ENCODE measurements around the gene SRPX2.
A peak's percentile ranks its signal among the peaks of the same experiment; 100 is the strongest.

Gene SRPX2

DNA sequence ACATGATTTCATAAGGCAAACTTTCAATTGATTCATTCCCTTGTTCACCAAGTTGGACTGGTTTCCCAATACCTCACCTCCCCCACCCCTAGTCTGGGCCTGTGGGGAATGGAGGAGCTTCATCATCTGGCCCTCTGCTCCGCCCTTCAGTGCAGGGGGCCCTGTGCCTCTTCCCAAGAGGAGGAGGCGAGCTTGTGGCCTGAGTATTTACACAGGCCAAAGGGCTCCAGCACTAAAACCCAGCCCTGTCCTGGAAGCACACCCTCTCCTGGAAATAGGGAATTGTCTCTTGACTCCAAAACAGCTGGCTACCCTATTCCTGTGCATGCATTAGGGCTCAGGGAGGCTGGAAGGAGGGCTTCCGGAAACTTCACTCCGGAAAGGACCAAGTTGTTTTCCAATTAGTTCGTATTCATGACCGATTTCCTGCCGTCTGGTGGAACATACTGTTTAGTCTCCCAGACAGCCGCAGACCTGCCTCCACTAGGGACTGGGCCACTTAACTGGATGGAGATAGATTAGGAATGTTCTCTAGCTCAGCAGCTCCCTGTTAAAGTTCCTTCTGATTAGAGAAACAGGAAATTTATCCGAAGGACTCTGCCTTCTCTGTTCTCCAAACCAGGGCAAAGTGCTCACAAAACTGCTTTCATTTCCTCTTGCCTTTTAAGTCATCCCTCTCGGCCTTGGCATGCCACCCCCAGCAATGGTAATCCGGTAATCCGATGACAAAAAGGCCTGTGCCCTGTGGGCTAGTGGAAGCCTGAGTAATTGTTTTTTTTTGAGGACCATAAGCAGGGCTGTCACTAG, 5.8 kb downstream of the SRPX2 start:
- peak; percentile 66 for DNase-seq (ENCODE audit: low read depth, low spot score)

DNA sequence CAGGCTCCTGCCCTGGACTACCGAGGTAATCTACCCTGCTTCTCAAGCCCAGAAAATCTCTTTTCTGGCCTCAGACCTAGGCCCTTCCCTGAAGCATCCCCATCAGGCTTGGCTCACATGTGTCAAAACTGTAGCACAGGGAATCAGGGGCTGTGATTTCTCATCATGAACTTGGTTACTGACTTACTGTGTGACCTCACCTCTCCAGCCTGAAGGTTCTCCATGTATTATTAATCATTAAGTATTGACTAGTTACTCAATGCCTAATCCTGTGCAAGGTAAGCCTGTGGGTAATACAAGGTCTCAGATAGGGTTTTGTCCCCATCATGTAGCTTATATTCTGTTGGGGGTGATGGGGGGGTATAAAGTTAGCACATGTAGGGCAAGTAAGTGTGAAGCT, 6.8 kb downstream of the SRPX2 start:
- no peak for DNase-seq (ENCODE audit: low read depth, low spot score)

DNA sequence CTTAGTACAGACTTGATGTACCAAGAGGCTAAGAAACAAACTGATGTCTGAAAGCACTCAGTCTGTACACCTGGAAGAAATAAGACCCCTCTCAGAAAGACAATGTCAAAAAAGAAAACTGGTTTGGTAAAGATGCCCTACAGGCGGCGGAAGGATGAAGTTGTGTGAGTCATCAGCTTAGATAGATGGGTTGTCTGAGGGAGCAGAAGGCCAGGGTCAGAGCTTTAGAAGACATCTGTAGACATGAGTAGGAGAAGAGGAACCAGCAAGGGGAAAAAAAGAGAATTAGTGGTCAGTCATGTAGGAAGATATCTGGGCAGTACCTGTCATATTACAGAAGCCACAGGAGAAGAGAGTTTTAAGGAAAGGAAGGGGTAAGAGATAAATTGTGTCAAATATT, 8.3 kb downstream of the SRPX2 start:
- no peak for DNase-seq (ENCODE audit: low read depth, low spot score)

GRCh38 chrX:100654261-100654660, 10.3 kb downstream of the SRPX2 start:
- no peak for DNase-seq (ENCODE audit: low read depth, low spot score)

- no peak for DNase-seq (ENCODE audit: low read depth, low spot score)
Measured at GRCh38 chrX:100658941-100659381, 15.0 kb downstream of the SRPX2 start.

DNA sequence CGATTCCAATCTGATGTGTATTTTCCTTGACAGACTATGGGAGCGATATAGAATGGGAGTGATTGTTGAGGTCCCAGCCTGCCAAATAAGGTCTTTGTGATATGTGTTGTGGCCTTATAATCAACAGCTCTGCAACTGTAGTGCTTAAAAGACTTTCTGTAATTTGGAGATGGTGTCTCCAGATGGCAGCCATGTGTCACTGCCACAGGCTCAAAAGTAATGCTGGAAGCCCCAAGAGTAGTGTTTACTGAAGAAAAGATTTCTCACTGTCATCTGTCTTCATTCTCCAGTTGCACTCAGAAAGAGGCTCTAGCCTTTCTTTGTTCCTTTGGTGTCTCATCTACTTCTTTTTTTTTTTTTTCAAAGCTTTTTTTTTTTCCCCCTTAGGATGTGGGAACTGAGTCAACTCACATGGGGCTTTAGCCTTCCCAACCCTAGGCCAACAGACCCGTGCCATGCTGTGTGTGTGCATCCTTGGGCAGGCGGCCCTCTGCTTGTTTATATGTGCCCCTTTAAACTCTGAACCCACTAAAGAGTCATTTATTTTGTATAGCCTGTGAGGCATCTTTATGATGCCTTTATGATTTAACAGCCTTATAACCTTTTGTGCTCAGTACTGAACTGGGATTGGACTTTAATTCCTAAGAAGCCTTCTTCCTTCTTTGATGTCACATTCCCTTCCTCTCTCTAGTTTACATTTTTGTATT, 15.6 kb downstream of the SRPX2 start:
- no peak for DNase-seq (ENCODE audit: low read depth, low spot score)

- no peak for DNase-seq (ENCODE audit: low read depth, low spot score)
Measured at GRCh38 chrX:100662170-100662569, 18.2 kb downstream of the SRPX2 start.

DNA sequence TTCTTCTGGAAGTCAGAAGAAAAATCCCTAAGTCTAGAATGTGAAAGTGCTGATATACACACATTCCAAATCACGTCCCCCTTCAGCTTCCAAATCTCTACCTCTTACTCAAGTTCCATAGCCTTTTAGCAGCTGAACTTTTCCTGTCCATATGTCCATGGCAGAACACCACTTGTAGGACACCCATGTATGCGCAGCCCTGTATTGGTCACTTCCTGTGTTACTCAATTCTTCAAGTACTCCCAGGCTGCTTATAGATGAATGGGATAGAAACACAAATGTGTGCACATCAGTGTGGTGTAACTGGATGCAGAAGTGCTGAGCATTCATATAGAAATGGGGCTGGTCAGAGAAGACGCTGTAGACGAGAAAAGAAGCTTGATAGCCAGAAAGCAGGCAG, 18.8 kb downstream of the SRPX2 start:
- no peak for DNase-seq (ENCODE audit: low read depth, low spot score)

DNA sequence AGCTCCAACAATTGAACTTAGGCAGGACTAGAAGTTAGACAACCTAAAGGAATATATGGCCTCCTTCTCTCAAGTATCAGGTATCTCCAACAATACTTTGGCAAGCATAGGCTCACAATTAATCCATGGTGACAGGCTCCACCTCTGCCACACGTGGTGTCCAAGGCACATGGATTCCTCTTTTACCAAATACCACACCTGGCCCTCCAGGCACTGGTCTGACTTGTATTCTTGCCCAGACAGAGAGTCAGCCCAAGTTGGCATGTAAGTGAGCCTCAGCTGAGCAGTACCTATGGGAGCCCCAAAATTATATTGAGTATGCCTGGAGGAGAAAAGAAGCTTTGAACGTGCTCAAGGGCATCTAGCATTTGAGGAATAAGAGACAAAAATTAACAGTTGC, 19.6 kb downstream of the SRPX2 start:
- DNase-seq (ENCODE audit: low read depth, low spot score) = no peak

DNA sequence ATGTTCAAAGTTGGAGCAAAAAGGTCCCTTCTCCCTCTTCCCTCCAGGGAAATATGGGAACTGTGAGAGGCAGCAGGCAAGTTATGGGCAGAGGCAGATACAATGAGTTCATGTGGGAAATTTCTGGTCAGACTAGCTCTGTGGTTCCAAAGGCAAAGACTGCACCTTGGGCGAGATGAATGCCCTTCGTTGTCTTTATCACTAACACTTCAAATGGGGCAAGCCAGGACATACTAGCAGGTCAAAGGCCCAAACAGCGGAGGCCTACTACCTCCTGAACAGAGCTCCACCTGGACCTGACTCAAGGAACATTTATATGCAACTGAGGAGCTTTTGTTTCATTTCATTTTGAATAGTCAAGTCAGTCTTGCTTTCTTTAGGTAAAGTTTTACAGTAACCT, 29.0 kb downstream of the SRPX2 start:
- DNase-seq (ENCODE audit: low read depth, low spot score) = no peak

DNA sequence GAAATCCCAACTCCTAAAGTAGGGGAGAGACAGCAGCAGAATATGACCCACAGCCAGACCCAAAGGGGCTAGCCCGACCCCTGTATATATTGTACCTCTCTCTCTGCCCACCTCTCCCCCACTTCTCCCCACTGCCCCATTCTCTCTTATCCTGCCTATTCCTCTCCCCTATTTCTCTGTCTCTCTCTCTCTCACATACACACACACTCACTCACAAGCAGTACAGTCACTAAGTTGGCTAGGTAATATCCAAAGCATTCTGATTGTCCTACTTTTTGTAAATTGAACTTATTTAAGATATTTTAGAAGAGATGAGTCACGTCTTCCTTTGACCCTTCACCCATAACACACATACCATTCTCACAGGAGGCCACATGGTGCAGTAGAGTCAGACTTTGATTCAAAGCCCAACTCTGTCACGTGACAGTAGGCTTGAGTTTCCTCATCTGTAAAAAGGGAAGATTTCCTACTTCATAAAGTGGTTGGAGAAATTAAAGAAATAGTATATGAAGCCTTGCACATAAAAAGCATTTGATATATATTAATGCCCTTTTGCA, 29.5 kb downstream of the SRPX2 start:
- peak; percentile 33 for DNase-seq (ENCODE audit: low read depth, low spot score)

- DNase-seq (ENCODE audit: low read depth, low spot score) = no peak
Measured at GRCh38 chrX:100674705-100675104, 30.7 kb downstream of the SRPX2 start.

DNA sequence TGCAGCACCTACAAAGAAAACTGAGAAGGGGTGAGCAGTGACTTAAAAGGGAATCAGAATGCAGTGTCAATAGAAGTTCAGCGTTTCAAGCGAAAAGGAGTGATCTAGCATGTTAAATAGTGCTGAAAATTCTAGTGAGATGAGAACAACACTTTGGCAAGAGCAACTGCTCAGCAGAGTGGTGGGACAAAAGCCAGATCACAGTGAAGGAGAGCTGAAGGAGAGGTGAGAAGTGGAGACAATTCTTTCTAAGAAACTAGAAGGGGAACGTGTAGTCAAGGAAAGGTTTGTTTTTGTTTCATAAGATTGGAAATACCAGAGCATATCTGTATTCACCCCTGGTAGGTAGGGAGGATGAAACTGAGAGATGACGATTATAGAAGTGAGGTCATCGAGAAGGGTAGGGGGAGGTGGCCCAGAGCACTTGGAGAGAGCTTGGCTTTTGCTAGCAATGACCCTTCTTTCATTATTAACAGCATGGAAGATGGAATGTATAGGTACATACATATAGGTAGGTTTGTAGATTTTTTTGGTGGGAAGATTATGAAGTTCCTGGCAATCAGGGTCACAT, 33.7 kb downstream of the SRPX2 start:
- DNase-seq (ENCODE audit: low read depth, low spot score) = no peak

- DNase-seq (ENCODE audit: low read depth, low spot score) = no peak
Measured at GRCh38 chrX:100680756-100681155, 36.8 kb downstream of the SRPX2 start.

- DNase-seq (ENCODE audit: low read depth, low spot score) = no peak
Measured at GRCh38 chrX:100681599-100681998, 37.6 kb downstream of the SRPX2 start.

DNA sequence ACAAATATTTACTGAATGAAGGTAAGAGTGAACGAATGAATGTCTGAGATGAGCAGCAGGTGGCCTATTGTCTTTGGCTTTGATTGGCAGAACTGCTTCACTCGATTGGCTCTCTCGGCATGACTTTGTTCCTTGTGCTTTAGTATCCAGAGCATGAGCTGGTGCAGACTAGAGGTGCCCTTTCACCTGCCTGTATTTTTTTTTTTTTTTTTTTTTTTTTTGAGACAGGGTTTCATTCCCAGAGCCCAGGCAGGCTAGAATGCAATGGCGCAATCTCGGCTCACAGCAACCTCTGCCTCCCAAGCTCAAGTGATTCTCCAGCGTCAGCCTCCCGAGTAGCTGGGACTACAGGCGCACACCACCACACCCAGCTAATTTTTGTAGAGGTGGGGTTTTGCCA, 38.9 kb downstream of the SRPX2 start:
- DNase-seq (ENCODE audit: low read depth, low spot score) = no peak

- DNase-seq (ENCODE audit: low read depth, low spot score) = peak; percentile 53
Measured at GRCh38 chrX:100685284-100685996, 41.4 kb downstream of the SRPX2 start.

GRCh38 chrX:100685997-100686305, 42.0 kb downstream of the SRPX2 start:
- DNase-seq (ENCODE audit: low read depth, low spot score) = no peak

GRCh38 chrX:100687128-100687527, 43.1 kb downstream of the SRPX2 start:
- DNase-seq (ENCODE audit: low read depth, low spot score) = no peak

- DNase-seq (ENCODE audit: low read depth, low spot score) = no peak
Measured at GRCh38 chrX:100687546-100687945, 43.5 kb downstream of the SRPX2 start.

GRCh38 chrX:100695302-100695701, 51.3 kb downstream of the SRPX2 start:
- no peak for DNase-seq (ENCODE audit: low read depth, low spot score)

DNA sequence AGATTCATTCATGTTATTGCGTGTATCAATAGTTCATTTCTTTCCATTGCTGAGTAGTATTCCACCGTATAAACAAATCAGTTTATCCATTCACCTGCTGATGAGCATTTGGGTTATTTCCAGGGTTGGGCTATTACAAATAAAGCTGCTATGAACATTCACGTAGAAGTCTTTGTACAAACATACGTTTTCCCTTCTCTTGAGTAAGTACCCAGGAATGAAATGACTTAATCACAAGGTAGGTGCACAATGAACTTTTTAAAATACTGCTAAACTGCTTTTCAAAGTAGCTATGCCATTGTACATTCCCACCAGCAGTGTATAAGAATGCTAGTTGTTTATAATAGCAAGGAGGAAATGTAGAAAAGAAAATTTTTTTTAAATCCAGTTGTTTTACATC, 52.0 kb downstream of the SRPX2 start:
- no peak for DNase-seq (ENCODE audit: low read depth, low spot score)
